ENCODE data around the gene SUMO4. TPM values are rescaled to one million over a fixed set of nuclear protein-coding genes. Genes with fewer than 3 reads are reported as not detected.

The SUMO4 gene
- total and polyA plus RNA-seq, 11 donors, result 0.26 to 1.5 (median 0.53) TPM; not detected in 2

DNA sequence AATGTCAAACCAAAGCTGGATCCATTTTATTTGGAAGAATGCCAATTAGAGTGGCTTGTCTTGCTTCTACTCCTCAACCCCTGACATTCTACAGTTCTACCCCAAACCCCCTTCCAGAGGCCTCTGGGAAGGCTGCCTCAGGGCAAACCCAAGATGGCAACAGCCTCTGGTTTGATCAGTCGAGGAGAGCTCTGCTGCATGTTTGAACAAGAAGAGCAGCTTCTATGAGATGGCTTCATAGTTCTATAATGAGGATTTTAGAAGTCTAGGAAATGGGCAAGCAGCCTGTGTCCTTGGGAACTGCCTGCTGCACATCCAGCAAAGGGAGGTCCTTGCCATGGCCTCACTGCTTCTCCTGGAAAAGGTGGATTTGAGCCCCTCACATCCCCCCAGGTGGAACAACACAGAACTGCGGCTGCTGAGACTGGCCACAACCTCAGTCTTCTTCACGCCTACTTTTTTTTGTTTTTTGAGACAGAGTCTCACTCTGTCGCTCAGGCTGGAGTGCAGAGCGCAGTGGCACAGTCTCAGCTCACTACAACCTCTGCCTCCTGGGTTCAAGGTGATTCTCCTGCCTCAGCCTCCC lies 46.8 kb downstream of the SUMO4 start:
- DNase-seq (no peak), ATAC-seq (no peak)
- no peaks in the 10 kb centered on the region for H3K36me3 ChIP-seq
- intact Hi-C loops (cut with DNase I), result no loop called here
- TF ChIP-seq, protein P1, sequence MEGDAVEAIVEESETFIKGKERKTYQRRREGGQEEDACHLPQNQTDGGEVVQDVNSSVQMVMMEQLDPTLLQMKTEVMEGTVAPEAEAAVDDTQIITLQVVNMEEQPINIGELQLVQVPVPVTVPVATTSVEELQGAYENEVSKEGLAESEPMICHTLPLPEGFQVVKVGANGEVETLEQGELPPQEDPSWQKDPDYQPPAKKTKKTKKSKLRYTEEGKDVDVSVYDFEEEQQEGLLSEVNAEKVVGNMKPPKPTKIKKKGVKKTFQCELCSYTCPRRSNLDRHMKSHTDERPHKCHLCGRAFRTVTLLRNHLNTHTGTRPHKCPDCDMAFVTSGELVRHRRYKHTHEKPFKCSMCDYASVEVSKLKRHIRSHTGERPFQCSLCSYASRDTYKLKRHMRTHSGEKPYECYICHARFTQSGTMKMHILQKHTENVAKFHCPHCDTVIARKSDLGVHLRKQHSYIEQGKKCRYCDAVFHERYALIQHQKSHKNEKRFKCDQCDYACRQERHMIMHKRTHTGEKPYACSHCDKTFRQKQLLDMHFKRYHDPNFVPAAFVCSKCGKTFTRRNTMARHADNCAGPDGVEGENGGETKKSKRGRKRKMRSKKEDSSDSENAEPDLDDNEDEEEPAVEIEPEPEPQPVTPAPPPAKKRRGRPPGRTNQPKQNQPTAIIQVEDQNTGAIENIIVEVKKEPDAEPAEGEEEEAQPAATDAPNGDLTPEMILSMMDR (IDR thresholded peaks at IDR 0.05), result no peak
- TF ChIP-seq POLR2A (IDR thresholded peaks at IDR 0.05), result no peak
- 93 to 97% (median 95%) methylated on average over 5 of the region's 5 CpGs for WGBS, 4 donors
- no peaks in the 10 kb centered on the region for H3K9me3 ChIP-seq
- peaks cover 0 to 48% (median 14%) of the 10 kb centered on the region in 9 donors for H3K27me3 ChIP-seq
- no peak overlapping the region for H3K27ac ChIP-seq
- peaks cover 0 to 19% (median 13%) of the 10 kb centered on the region in 12 donors for H3K4me1 ChIP-seq
- no peak overlapping the region for H3K4me3 ChIP-seq

- H3K27me3 ChIP-seq, result peaks cover 0 to 50% (median 14%) of the 10 kb centered on the region in 9 donors
- H3K9me3 ChIP-seq, result no peaks in the 10 kb centered on the region
- H3K4me1 ChIP-seq, result peaks cover 2 to 33% (median 23%) of the 10 kb centered on the region in 12 donors
- no peaks in the 10 kb centered on the region for H3K36me3 ChIP-seq
- WGBS, 4 donors, result 88 to 100% (median 94%) methylated on average over 5 of the region's 5 CpGs
- no peak overlapping the region for H3K27ac ChIP-seq
- ATAC-seq (no peak), DNase-seq (no peak)
- intact Hi-C loops (cut with DNase I), result no loop called here
- no peak overlapping the region for H3K4me3 ChIP-seq
- TF ChIP-seq, protein P1 (IDR thresholded peaks at IDR 0.05), result no peak
Observed at GRCh38 chr6:149448821-149449453, 48.9 kb downstream of the SUMO4 start.

- H3K27me3 ChIP-seq, result peaks cover 0 to 50% (median 14%) of the 10 kb centered on the region in 9 donors
- peaks cover 4 to 44% (median 34%) of the 10 kb centered on the region in 12 donors for H3K4me1 ChIP-seq
- ATAC-seq (no peak), DNase-seq (no peak)
- H3K27ac ChIP-seq, result peak overlapping the region in 1 of 12 donors; percentile 42
- no peaks in the 10 kb centered on the region for H3K9me3 ChIP-seq
- intact Hi-C loops (cut with DNase I), result loop anchor here in 5 of 10 donors (5.0 to 10.0 kb wide), 2 partner anchors 65 to 67 kb away; no protein-coding TSS in a partner anchor
- 85 to 94% (median 87%) methylated on average over 5 to 14 of the region's 14 CpGs for WGBS, 4 donors
- H3K4me3 ChIP-seq, result peak overlapping the region in 11 of 12 donors; percentile 42 to 61 (median 54)
- no peak for TF ChIP-seq POLR2A (IDR thresholded peaks at IDR 0.05)
- TF ChIP-seq, protein P1 (IDR thresholded peaks at IDR 0.05), result no peak
- H3K36me3 ChIP-seq, result no peaks in the 10 kb centered on the region
Observed at GRCh38 chr6:149449831-149450678, 50.0 kb downstream of the SUMO4 start.

Other genes with a start within 250 kb of the SUMO4 start
- gene TAB2, start 82.5 kb upstream of the SUMO4 start, total RNA-seq, result 10 to 100 TPM; 49.0 to 95.5 (median 55.5) TPM
- 10 to 100 TPM; 19.1 to 52.8 TPM for gene TAB2, start 82.5 kb upstream of the SUMO4 start, polyA plus RNA-seq
- 1 to 10 TPM in 2 of 9 donors, under 1 TPM in 7; 0.14 to 3.0 (median 0.47) TPM for gene ZC3H12D, start 84.8 kb downstream of the SUMO4 start, total RNA-seq
- under 1 TPM; 0.19 to 0.23 TPM for gene ZC3H12D, start 84.8 kb downstream of the SUMO4 start, polyA plus RNA-seq
- 10 to 100 TPM; 10.9 to 22.9 (median 16.9) TPM for gene PPIL4, start 145.8 kb downstream of the SUMO4 start, total RNA-seq
- gene PPIL4, start 145.8 kb downstream of the SUMO4 start, polyA plus RNA-seq, result 10 to 100 TPM; 11.8 to 14.3 TPM
- 10 to 100 TPM; 42.4 to 60.5 (median 52.7) TPM for gene GINM1, start 166.1 kb downstream of the SUMO4 start, total RNA-seq
- gene GINM1, start 166.1 kb downstream of the SUMO4 start, polyA plus RNA-seq, result 10 to 100 TPM; 25.3 to 48.5 TPM
- 10 to 100 TPM in 7 of 9 donors, 1 to 10 TPM in 2; 9.6 to 19.3 (median 12.6) TPM for gene KATNA1, start 248.5 kb downstream of the SUMO4 start, total RNA-seq
- gene KATNA1, start 248.5 kb downstream of the SUMO4 start, polyA plus RNA-seq, result 10 to 100 TPM in 1 of 2 donors, 1 to 10 TPM in 1; 5.6 to 14.7 TPM